GM20431 (cell line): Measurements from ENCODE around the gene EDAR.

Experiments
- in situ Hi-C: fragments of 300-500 bp; cut with MseI, MboI; formaldehyde crosslinking; loops from one replicate; pipeline ENCODE4 v1.15.0; 2020; ENCODE audit warnings: low sequenced_read_pairs; ENCODE audit not compliant: unreplicated experiment

EDAR gene

DNA sequence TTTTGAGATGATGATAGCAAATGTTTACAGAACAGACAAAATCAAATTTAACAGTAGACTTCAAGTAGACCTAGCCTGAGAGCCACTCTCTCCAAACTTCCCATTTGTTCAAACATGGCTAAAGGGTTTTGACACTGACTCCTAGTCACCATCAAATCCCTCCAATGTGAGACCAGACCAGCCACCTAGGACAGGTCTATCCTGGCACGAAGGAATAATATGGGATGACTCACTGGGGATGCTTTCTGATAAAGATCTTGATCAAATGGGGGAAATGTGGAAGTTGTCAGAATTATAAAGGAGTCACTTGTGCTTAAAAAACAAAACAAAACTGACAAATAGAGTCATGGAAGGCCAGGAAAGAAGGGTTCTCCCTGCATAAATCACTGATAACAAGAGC, 95.7 kb downstream of the EDAR start:
- in situ Hi-C loops = no loop called here

DNA sequence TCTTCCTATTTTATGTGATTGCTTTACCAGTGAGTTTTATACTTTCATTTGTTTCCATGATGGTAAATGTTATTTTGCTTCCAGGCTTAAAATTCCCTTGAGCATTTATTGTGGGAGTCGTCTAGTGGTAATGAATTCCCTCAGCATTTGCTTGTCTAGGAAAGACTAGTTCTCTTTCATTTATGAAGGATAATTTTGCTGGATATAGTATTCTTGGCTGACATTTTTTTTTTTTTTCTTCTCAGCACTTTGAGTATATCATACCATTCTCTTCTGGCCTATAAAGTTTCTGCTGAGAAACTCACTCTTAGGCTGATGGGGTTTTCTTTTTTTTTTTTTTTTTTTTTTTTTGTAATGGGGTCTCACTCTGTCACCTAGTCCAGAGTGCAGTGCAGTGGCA, 99.1 kb downstream of the EDAR start:
- in situ Hi-C loops = no loop called here

DNA sequence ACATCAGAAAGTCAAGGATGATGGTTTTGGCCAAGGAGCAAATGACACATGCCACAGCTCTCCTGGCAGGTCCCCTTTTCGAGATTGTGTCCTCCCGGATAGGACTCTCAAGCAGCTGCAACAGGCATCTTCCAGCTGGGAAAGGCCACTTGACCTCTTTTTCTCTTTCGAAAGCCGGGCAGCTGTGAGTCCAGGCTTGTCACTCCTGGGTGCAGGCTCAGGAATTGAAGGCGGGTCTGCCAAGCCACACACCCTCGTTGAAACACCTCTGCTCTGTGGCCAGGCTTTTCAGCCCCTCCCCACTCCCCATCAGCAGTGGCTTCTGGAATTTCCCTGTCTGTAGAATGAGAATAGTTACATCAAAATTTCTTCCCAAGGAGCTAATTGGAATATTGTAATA, 104.4 kb downstream of the EDAR start:
- in situ Hi-C loops = no loop called here

- in situ Hi-C loops = no loop called here
Observed at GRCh38 chr2:108878276-108878675, 110.7 kb downstream of the EDAR start.

- in situ Hi-C loops = no loop called here
Observed at GRCh38 chr2:108877506-108877905, 111.5 kb downstream of the EDAR start.

GRCh38 chr2:108870069-108870644, 118.9 kb downstream of the EDAR start:
- in situ Hi-C loops = no loop called here

DNA sequence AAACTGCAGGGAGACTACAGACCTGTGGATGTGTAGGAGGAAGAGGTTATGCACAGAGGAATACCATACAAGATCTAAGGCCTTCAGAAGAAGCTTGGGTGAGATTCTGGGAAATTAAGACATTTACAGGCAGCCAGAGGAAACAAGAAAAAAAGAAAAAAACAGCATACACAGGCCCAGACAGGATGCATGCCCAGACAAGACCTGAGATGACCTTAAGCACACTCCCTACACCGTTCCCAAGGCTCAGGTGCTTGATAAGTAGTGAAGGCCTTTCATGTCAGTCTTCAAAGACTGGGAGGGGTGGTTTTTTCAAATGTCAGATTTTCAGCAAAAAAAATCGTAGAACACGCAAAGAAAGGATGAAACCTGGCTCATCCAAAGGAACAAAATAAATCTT, 119.5 kb downstream of the EDAR start:
- in situ Hi-C loops = no loop called here

DNA sequence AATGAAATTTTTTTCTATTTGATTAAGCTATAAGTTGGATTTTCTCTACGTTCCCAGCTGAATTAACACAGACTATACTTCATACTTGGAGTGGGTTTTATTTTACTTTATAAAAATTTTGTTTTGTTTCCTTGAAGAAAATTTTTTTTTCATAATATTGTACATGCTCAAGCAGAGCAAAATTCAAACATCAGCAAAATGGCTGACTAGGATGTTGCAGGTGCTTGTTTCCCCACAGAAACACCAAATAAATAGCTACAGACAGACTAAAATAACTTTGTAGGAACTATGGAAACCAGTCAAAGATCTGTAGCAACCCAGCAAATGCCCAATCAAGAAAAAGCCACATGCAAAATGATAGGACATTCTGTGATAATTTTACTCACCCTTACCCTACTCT, 120.1 kb downstream of the EDAR start:
- in situ Hi-C loops = no loop called here

DNA sequence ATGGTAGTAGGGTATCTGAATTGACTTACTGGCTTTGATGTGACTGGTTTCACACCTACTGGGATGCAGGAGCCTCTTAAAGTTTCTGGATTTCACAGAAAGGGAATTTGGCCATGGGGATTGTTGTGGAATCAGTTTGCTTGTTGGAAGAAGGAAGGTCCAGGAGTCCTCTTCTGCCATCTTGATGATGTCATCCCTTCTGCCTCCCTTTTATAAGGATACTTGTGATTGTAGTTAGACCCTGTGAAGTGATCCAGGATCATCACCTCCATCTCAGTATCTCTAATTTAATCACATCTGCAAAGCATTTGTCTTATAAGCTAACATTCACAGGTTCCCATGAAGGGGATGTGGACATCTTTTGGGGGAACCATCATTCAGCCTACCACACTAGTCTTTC, 123.0 kb downstream of the EDAR start:
- in situ Hi-C loops = no loop called here

GRCh38 chr2:108858894-108859293, 130.1 kb downstream of the EDAR start:
- in situ Hi-C loops = no loop called here

GRCh38 chr2:108855194-108855593, 133.8 kb downstream of the EDAR start:
- in situ Hi-C loops = no loop called here

DNA sequence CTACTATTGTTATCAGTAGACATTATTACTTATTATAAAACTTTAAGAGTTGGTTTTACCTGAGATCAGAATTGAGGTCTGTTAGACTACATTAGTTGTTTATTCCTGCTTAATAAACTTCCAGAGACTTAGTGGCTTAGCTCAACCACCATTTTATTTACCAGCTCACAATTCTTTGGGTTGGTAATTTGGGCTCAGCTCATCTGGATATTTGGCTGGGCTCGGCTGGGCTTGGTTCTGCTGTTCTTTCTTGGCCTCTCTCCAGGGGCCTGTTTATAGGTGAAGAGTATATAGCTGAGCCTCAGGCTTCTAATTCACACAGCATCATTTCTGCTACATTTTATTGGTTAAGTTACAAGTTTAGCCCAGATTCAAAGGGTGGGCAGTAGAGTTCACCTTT, 134.5 kb downstream of the EDAR start:
- in situ Hi-C loops = no loop called here

DNA sequence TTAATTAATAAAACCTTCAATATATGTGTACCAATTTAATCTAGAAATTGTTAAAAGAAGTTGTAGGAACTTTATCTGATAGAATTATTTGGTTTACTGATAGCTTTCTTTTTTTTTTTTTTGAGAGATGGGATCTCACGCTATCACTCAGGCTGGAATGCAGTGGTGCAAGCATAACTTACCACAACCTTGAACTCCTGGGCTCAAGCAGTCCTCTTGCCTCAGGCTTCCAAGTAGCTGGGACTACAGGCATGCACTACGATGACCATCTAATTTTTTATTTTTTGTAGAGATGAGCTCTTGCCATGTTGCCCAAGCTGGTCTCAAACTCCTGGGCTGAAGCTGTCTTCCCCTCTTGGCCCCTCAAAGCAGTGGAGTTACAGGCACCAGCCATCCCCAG, 135.6 kb downstream of the EDAR start:
- in situ Hi-C loops = no loop called here

DNA sequence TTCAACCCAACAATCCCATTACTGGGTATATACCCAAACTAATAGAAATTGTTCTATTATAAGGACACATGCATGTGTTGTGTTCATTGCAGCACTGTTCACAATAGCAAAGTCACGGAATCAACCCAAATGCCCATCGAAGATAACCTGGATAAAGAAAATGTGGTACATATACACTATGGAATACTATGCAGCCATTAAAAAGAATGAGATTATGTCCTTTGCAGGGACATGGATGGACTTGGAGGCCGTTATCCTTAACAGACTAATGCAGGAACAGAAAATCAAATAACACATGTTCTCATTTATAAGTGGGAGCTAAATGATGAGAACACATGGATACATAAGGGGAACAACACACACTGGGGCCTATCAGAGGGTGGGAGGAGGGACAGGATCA, 136.6 kb downstream of the EDAR start:
- in situ Hi-C loops = no loop called here

DNA sequence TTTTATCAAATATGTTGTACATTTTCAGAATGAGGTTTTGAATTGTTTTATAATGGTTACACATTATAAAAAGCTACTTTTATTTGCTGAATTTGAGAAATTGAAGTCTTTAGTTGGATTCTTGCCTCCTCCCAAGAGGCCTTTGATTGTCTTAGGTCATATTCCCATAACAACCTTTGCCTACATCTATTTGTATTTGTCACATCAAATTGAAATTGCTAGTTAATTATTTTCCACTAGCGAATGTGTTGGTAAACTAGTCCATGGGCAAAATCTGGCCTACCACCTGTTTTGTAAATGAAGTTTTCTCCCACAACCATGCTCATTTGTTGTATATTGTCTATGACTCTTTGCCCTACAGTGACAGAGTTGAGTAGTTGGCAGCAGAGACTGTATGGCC, 142.0 kb downstream of the EDAR start:
- in situ Hi-C loops = no loop called here

DNA sequence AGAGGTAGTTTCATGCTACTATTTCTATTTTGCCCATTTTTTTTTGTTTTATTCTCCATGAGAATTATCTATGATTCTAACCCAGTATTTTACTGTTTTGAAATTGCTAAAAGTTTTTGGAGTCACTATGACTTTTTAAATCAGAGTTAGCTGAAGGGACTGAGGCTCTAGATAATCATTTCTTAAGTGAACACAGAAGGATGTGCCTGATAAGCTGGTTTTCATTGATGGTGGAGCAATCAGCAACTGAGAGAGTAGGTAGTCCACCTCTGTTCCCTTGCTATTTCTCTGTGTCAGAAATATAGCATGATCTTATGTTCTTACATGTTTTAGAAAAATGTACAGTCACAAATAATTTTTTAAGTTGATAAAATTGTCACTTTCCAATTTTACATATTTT, 143.1 kb downstream of the EDAR start:
- in situ Hi-C loops = no loop called here
